Kidney (tissue), 14 donors: Measurements from ENCODE around the gene PPFIBP1. TPM values are rescaled to one million over a fixed set of nuclear protein-coding genes. Genes with fewer than 3 reads are reported as not detected.
"Not testable (repeated sequence)": the region's sequence is repeated elsewhere in the genome, so short reads cannot be mapped to it uniquely, and the experiment has no call there.

Source experiments
- DNase-seq, 5 donors: peaks; one replicate each; pipeline ENCODE4 v3.0.0-alpha.2; 2013 to 2020
- FAIRE-seq: peaks from 2 replicates; lab custom pipeline; 2012; peaks lifted over from hg19 to GRCh38; lab: Jason Lieb, UNC
- H3K27ac ChIP-seq, 2 donors: one replicate each; pipeline ENCODE4 v1.7.0; 2013; ENCODE audit warnings: low read depth in 2 of 2, low read length in 2 of 2, inconsistent platforms in 1 of 2
- H3K27me3 ChIP-seq: one replicate; pipeline ENCODE4 v1.7.1; 2013; ENCODE audit warnings: low read length, inconsistent platforms; ENCODE audit not compliant: control insufficient read depth, insufficient read depth
- H3K36me3 ChIP-seq, 3 donors: one replicate each; pipeline versions ENCODE4 v1.7.0 to v1.7.1; 2013; ENCODE audit warnings: low read length in 3 of 3, control low read depth in 1 of 3, inconsistent platforms in 1 of 3; ENCODE audit not compliant: insufficient read depth in 3 of 3, control insufficient read depth in 2 of 3
- H3K4me1 ChIP-seq, 3 donors: one replicate each; pipeline versions ENCODE4 v1.7.0 to v1.7.1; 2013; ENCODE audit warnings: low read length in 3 of 3, inconsistent platforms in 1 of 3, low read depth in 1 of 3; ENCODE audit not compliant: control insufficient read depth in 2 of 3, insufficient read depth in 2 of 3
- H3K4me3 ChIP-seq, 3 donors: one replicate each; pipeline versions ENCODE4 v1.7.0 to v1.8.1; 2013; ENCODE audit warnings: low read length in 3 of 3, control low read depth in 1 of 3, inconsistent platforms in 1 of 3
- H3K9ac ChIP-seq, 3 donors: one replicate each; pipeline versions ENCODE4 v1.7.0 to v1.7.1; 2013; ENCODE audit warnings: low read length in 3 of 3, control low read depth in 1 of 3, inconsistent platforms in 1 of 3
- H3K9me3 ChIP-seq, 3 donors: one replicate each; pipeline versions ENCODE4 v1.7.0 to v1.7.1; 2013; ENCODE audit warnings: low read length in 3 of 3, control low read depth in 1 of 3, inconsistent platforms in 1 of 3; ENCODE audit not compliant: control insufficient read depth in 2 of 3, insufficient read depth in 1 of 3
- intact Hi-C: fragments of 100-400 bp; cut with DNase I; formaldehyde crosslinking; loops from one replicate; pipeline ENCODE4 v1.11.1; 2022
- polyA plus RNA-seq: library from polyadenylated mRNA; stranded (reverse); fragments of 350-450 nt; fragmentation: Illumina TruSeq; extraction: RNeasy Lipid Tissue Mini Kit (QIAGEN cat#74804); gene quantifications from one replicate; pipeline ENCODE4 v1.2.3, GENCODE V29; 2014; ENCODE audit warnings: low read depth, low replicate concordance; ENCODE audit not compliant: insufficient read depth
- total RNA-seq: library from RNA; stranded (reverse); fragmentation: NEBNext Ultra II Directional; extraction: Animal tissue kit (Norgen Biotek cat#: 25700); gene quantifications from one replicate; pipeline ENCODE4 v1.2.1, GENCODE V29; 2021
- TF ChIP-seq, protein P1 (sequence below): IDR thresholded peaks from 3 replicates; pipeline ENCODE4 v1.5.1; 2012; ENCODE audit warnings: mild to moderate bottlenecking, moderate library complexity, borderline replicate concordance; ENCODE audit not compliant: insufficient read depth; ENCODE audit errors: extremely low read depth
- donor health status: control.
- donor health status: control.
- donor health status: control.
- donor health status: control.
- donor health status: control.
- donor health status: DM: yes; HTN: yes; CAD: no.
- donor health status: Normal renal cell carcinoma (clear cell type).

PPFIBP1 gene
- total and polyA plus RNA-seq, 2 donors from 2014 or later, result 12.7 to 175 TPM

DNA sequence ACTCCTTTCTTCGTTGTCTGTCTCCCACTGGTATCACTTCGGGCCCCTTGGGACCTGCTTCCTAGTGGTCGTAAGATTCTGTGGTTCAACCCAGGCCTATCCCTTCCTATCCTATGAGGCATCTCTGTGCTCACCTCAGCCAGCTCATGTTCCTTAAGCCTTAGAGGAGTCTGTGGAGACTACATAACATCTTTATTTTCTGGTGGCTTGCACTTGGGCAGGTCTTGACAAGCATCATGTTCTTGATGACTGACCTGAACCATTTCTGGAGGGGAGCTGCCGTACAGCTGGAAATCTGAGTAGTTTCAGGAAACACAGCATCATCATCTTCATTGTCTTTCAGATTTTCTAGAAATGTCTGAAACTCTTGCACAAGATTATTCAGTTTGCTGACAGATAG is 69.3 kb downstream of the PPFIBP1 start:
- Histone ChIP-seq H3K27ac (no peak overlapping the region), H3K4me1 (peaks cover 0 to 5% (median 0%) of the 10 kb centered on the region in 3 donors), H3K36me3 (no peaks in the 10 kb centered on the region), H3K27me3 (no peaks in the 10 kb centered on the region), H3K9me3 (no peaks in the 10 kb centered on the region), H3K4me3 (no peak overlapping the region), H3K9ac (no peak overlapping the region)
- TF ChIP-seq, protein P1, sequence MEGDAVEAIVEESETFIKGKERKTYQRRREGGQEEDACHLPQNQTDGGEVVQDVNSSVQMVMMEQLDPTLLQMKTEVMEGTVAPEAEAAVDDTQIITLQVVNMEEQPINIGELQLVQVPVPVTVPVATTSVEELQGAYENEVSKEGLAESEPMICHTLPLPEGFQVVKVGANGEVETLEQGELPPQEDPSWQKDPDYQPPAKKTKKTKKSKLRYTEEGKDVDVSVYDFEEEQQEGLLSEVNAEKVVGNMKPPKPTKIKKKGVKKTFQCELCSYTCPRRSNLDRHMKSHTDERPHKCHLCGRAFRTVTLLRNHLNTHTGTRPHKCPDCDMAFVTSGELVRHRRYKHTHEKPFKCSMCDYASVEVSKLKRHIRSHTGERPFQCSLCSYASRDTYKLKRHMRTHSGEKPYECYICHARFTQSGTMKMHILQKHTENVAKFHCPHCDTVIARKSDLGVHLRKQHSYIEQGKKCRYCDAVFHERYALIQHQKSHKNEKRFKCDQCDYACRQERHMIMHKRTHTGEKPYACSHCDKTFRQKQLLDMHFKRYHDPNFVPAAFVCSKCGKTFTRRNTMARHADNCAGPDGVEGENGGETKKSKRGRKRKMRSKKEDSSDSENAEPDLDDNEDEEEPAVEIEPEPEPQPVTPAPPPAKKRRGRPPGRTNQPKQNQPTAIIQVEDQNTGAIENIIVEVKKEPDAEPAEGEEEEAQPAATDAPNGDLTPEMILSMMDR, result no peak
- FAIRE-seq (no peak), DNase-seq (no peak)
- intact Hi-C loops, result no loop called here

DNA sequence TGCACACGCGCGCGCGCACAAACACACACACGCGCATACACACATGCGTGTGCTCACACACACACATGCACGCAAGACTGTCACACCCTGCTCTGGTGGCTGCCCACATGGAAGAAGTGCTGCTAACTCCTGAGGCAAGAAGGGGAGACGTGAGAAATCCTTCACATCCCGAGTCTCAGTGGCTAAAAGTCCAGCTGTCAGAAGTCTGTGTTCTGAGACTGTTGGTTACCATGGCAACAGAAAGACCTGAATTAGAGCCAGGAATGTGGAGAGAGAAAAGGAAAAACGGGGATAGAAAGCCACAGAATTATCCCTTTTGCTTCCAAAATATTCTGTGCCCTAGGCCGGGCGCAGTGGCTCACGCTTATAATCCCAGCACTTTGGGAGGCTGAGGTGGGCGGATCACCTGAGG is 71.2 kb downstream of the PPFIBP1 start:
- Histone ChIP-seq H3K36me3 (no peaks in the 10 kb centered on the region), H3K9me3 (no peaks in the 10 kb centered on the region), H3K27ac (no peak overlapping the region), H3K27me3 (no peaks in the 10 kb centered on the region), H3K4me3 (peak overlapping the region in 1 of 3 donors; percentile 13), H3K9ac (no peak overlapping the region), H3K4me1 (peaks cover 0 to 5% (median 2%) of the 10 kb centered on the region in 3 donors)
- intact Hi-C loops, result no loop called here
- peak; percentile 48 to 96 (median 62) for DNase-seq
- TF ChIP-seq, protein P1, result no peak
- no peak for FAIRE-seq

DNA sequence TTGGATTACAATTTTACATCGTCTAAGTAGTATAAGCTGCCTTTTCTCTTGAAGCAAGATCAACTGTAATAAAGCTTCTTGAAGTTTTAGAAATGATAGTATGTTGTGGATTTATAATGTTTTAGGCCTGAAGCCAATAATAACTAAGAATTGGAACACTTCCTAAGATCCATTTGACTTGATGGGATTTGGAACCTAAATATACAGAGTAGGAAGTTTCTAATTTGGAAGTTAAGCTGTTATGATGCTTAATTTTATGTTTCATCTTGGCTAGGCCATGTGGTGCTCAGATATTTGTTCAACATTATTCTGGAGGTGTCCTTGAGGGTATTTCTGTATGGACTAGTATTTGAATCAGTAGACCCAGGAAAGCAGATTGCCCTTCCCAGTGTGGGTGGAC is 74.9 kb downstream of the PPFIBP1 start:
- peak in 1 of 5 donors; percentile 50 for DNase-seq
- H3K36me3 ChIP-seq, H3K27me3 ChIP-seq, H3K4me3 ChIP-seq, H3K9ac ChIP-seq, FAIRE-seq, H3K27ac ChIP-seq, intact Hi-C loops, H3K4me1 ChIP-seq, H3K9me3 ChIP-seq: not testable (repeated sequence)

DNA sequence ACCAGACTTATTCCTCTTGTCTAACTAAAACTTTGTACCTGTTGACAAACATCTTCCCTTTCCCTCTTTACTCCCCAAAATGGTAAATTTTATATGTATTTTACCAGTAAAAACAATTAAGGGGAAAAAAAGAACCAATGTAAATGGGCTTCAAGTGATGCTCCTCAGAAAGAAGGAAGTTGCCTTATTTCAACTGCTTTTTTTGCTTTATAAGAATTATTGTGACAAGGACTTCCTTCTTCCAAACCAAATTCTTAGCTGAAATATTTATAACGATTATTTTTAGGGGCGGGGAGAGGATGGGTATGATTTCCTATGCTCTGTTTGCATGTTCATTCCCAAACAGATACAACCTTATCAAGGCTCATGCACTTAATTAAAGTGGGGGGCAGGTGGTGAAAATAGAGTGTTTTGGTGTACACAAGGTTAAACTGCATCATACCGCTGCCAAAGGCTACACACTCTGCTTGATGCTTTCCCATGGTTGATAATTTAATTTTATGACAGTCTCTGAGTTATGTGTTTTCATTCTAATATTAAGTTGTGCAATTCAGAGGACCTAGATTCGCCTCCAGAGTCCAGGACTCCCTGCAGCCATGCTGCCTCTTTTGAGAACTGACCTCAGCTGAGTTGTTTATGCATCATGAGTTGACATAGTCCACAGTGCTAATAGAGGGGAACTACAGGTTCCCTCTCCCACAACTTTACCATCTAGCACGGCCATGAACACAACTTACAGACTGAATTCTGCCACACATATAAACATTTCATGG is 77.2 kb downstream of the PPFIBP1 start:
- intact Hi-C loops, H3K27me3 ChIP-seq, H3K9ac ChIP-seq, DNase-seq, H3K4me3 ChIP-seq, FAIRE-seq, H3K9me3 ChIP-seq, H3K36me3 ChIP-seq, H3K27ac ChIP-seq, H3K4me1 ChIP-seq: not testable (repeated sequence)
